Kidney (tissue), 14 donors: ENCODE results near the gene PHACTR1. TPM values are rescaled to one million over a fixed set of nuclear protein-coding genes. Genes with fewer than 3 reads are reported as not detected.

Source experiments
- DNase-seq, 5 donors: peaks; one replicate each; pipeline ENCODE4 v3.0.0-alpha.2; 2013 to 2020
- FAIRE-seq: peaks from 2 replicates; lab custom pipeline; 2012; peaks lifted over from hg19 to GRCh38; lab: Jason Lieb, UNC
- H3K27ac ChIP-seq, 2 donors: one replicate each; pipeline ENCODE4 v1.7.0; 2013; ENCODE audit warnings: low read depth in 2 of 2, low read length in 2 of 2, inconsistent platforms in 1 of 2
- H3K27me3 ChIP-seq: one replicate; pipeline ENCODE4 v1.7.1; 2013; ENCODE audit warnings: low read length, inconsistent platforms; ENCODE audit not compliant: control insufficient read depth, insufficient read depth
- H3K36me3 ChIP-seq, 3 donors: one replicate each; pipeline versions ENCODE4 v1.7.0 to v1.7.1; 2013; ENCODE audit warnings: low read length in 3 of 3, control low read depth in 1 of 3, inconsistent platforms in 1 of 3; ENCODE audit not compliant: insufficient read depth in 3 of 3, control insufficient read depth in 2 of 3
- H3K4me1 ChIP-seq, 3 donors: one replicate each; pipeline versions ENCODE4 v1.7.0 to v1.7.1; 2013; ENCODE audit warnings: low read length in 3 of 3, inconsistent platforms in 1 of 3, low read depth in 1 of 3; ENCODE audit not compliant: control insufficient read depth in 2 of 3, insufficient read depth in 2 of 3
- H3K4me3 ChIP-seq, 3 donors: one replicate each; pipeline versions ENCODE4 v1.7.0 to v1.8.1; 2013; ENCODE audit warnings: low read length in 3 of 3, control low read depth in 1 of 3, inconsistent platforms in 1 of 3
- H3K9ac ChIP-seq, 3 donors: one replicate each; pipeline versions ENCODE4 v1.7.0 to v1.7.1; 2013; ENCODE audit warnings: low read length in 3 of 3, control low read depth in 1 of 3, inconsistent platforms in 1 of 3
- H3K9me3 ChIP-seq, 3 donors: one replicate each; pipeline versions ENCODE4 v1.7.0 to v1.7.1; 2013; ENCODE audit warnings: low read length in 3 of 3, control low read depth in 1 of 3, inconsistent platforms in 1 of 3; ENCODE audit not compliant: control insufficient read depth in 2 of 3, insufficient read depth in 1 of 3
- intact Hi-C: fragments of 100-400 bp; cut with DNase I; formaldehyde crosslinking; loops from one replicate; pipeline ENCODE4 v1.11.1; 2022
- polyA plus RNA-seq: library from polyadenylated mRNA; stranded (reverse); fragments of 350-450 nt; fragmentation: Illumina TruSeq; extraction: RNeasy Lipid Tissue Mini Kit (QIAGEN cat#74804); gene quantifications from one replicate; pipeline ENCODE4 v1.2.3, GENCODE V29; 2014; ENCODE audit warnings: low read depth, low replicate concordance; ENCODE audit not compliant: insufficient read depth
- total RNA-seq: library from RNA; stranded (reverse); fragmentation: NEBNext Ultra II Directional; extraction: Animal tissue kit (Norgen Biotek cat#: 25700); gene quantifications from one replicate; pipeline ENCODE4 v1.2.1, GENCODE V29; 2021
- TF ChIP-seq, protein P1 (sequence below): IDR thresholded peaks from 3 replicates; pipeline ENCODE4 v1.5.1; 2012; ENCODE audit warnings: mild to moderate bottlenecking, moderate library complexity, borderline replicate concordance; ENCODE audit not compliant: insufficient read depth; ENCODE audit errors: extremely low read depth
- donor health status: control.
- donor health status: control.
- donor health status: control.
- donor health status: control.
- donor health status: control.
- donor health status: DM: yes; HTN: yes; CAD: no.
- donor health status: Normal renal cell carcinoma (clear cell type).

The PHACTR1 gene
- total and polyA plus RNA-seq, 2 donors from 2014 or later = 3.3 to 33.6 TPM

DNA sequence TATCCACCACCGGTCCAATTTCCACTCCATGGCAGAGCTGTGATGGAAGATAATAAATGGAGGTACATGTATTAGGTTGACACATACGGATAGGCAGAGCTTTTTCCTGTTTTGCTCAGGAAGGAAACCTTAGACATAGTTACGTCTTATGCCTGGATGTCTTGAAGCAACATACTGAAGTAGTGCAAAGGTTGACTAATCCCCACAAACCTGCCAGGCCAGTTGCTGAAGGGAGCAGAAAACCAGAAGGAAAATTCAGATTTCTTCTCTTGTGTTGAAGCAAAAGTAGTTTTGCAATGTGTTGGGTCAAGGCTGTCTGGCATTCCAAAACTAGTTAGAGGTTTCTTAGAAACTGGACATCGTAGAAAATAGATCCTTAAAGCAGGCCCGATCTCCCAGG, 68.7 kb downstream of the PHACTR1 start:
- FAIRE-seq (no peak), DNase-seq (peak in 3 of 5 donors; percentile 9 to 15 (median 9))
- no peaks in the 10 kb centered on the region for H3K4me1 ChIP-seq

GRCh38 chr6:12785921-12786320, 69.4 kb downstream of the PHACTR1 start:
- TF ChIP-seq, protein P1, sequence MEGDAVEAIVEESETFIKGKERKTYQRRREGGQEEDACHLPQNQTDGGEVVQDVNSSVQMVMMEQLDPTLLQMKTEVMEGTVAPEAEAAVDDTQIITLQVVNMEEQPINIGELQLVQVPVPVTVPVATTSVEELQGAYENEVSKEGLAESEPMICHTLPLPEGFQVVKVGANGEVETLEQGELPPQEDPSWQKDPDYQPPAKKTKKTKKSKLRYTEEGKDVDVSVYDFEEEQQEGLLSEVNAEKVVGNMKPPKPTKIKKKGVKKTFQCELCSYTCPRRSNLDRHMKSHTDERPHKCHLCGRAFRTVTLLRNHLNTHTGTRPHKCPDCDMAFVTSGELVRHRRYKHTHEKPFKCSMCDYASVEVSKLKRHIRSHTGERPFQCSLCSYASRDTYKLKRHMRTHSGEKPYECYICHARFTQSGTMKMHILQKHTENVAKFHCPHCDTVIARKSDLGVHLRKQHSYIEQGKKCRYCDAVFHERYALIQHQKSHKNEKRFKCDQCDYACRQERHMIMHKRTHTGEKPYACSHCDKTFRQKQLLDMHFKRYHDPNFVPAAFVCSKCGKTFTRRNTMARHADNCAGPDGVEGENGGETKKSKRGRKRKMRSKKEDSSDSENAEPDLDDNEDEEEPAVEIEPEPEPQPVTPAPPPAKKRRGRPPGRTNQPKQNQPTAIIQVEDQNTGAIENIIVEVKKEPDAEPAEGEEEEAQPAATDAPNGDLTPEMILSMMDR = no peak
- H3K4me1 ChIP-seq = no peaks in the 10 kb centered on the region
- no peak overlapping the region for H3K27ac ChIP-seq
- no peaks in the 10 kb centered on the region for H3K27me3 ChIP-seq
- no peaks in the 10 kb centered on the region for H3K9me3 ChIP-seq
- intact Hi-C loops = no loop called here
- no peaks in the 10 kb centered on the region for H3K36me3 ChIP-seq
- DNase-seq = no peak
- no peak for FAIRE-seq
- no peak overlapping the region for H3K9ac ChIP-seq
- H3K4me3 ChIP-seq = no peak overlapping the region

More for the DNA sequence above, 68.7 kb downstream of the PHACTR1 start:
- intact Hi-C loops = no loop called here
- TF ChIP-seq, protein P1 = no peak
- no peaks in the 10 kb centered on the region for H3K27me3 ChIP-seq
- no peaks in the 10 kb centered on the region for H3K9me3 ChIP-seq
- H3K9ac ChIP-seq = no peak overlapping the region
- no peaks in the 10 kb centered on the region for H3K36me3 ChIP-seq
- H3K4me3 ChIP-seq = no peak overlapping the region
- H3K27ac ChIP-seq = no peak overlapping the region

DNA sequence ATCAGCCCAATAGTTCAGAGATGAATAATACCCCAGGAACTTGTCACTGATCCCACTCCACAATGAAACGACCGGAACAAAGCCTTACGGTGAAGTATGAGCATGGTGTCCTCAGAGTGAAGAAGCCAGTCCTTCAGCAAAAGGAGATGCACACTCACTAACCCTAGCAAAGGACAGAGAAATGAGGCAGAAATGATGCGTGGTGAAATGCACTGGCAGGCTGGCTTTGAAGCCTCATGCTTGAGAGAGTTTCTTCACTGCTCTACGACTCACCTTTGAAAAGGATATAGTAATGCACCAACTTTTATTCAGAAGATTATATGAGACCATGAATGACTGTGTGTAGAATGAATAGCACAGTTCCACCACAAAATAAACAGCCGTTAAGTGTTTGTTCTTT, 74.8 kb downstream of the PHACTR1 start:
- Histone ChIP-seq H3K36me3 (no peaks in the 10 kb centered on the region), H3K27ac (no peak overlapping the region), H3K9ac (no peak overlapping the region), H3K27me3 (no peaks in the 10 kb centered on the region), H3K4me3 (no peak overlapping the region), H3K4me1 (no peaks in the 10 kb centered on the region), H3K9me3 (no peaks in the 10 kb centered on the region)
- DNase-seq (no peak), FAIRE-seq (no peak)
- intact Hi-C loops = no loop called here
- TF ChIP-seq, protein P1 = no peak

DNA sequence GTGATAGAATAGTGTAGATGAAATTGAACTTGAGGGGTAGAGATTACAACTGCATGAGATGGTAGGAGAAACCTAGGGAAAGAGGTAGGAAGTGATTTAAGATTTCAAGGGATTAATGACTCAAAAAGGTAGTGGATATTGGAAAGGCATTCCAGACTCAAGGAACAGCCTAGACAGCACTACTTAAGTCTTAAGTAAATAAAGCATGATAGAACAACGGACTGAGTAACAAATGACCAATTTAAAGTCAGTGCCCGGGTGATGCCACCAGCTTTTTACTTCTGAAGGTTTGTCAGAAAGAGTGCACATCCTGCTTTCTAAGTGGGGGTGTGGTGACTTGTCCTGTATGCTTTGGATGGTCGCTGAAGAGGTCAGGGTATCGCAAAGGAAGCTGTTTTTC, 81.8 kb downstream of the PHACTR1 start:
- no peaks in the 10 kb centered on the region for H3K27me3 ChIP-seq
- H3K4me1 ChIP-seq = no peaks in the 10 kb centered on the region
- H3K9me3 ChIP-seq = no peaks in the 10 kb centered on the region
- no peak overlapping the region for H3K9ac ChIP-seq
- H3K36me3 ChIP-seq = no peaks in the 10 kb centered on the region
- TF ChIP-seq, protein P1 = no peak
- FAIRE-seq = no peak
- no peak overlapping the region for H3K27ac ChIP-seq
- no peak overlapping the region for H3K4me3 ChIP-seq
- intact Hi-C loops = no loop called here
- DNase-seq = no peak
